ENCODE data around the gene DEFB116. TPM values are rescaled to one million over a fixed set of nuclear protein-coding genes. Genes with fewer than 3 reads are reported as not detected.
"Not testable (repeated sequence)": the region's sequence is repeated elsewhere in the genome, so short reads cannot be mapped to it uniquely, and the experiment has no call there.

Gene DEFB116
- not detected for total RNA-seq

- DNase-seq: no peak
Measured at GRCh38 chr20:31308535-31309162, at the start of gene DEFB116. Gene DEFB116, minus strand, starts transcription at chr20:31308585. Its CDS starts 0 bp downstream, at chr20:31308585.

GRCh38 chr20:31355981-31356380 lies 47.6 kb upstream of the DEFB116 start:
- no peak for DNase-seq

- DNase-seq: no peak
Measured at GRCh38 chr20:31341470-31341869, 33.1 kb upstream of the DEFB116 start.

- no peak for DNase-seq
Measured at GRCh38 chr20:31330893-31331292, 22.5 kb upstream of the DEFB116 start.

GRCh38 chr20:31322504-31322903 lies 14.1 kb upstream of the DEFB116 start:
- no peak for DNase-seq

GRCh38 chr20:31284964-31285363 lies 23.4 kb downstream of the DEFB116 start:
- DNase-seq: not testable (repeated sequence)

- no peak for DNase-seq
Measured at GRCh38 chr20:31278178-31278577, 30.2 kb downstream of the DEFB116 start.

- no peak for DNase-seq
Measured at GRCh38 chr20:31274441-31274840, 33.9 kb downstream of the DEFB116 start.

- DNase-seq: no peak
Measured at GRCh38 chr20:31260326-31260932, 48.0 kb downstream of the DEFB116 start.

- no peak for DNase-seq
Measured at GRCh38 chr20:31257364-31257763, 51.0 kb downstream of the DEFB116 start, which contains the start of gene DEFB115. Gene DEFB115, plus strand, starts transcription at chr20:31257664. Its CDS starts 0 bp downstream, at chr20:31257664.

- no peak for DNase-seq
Measured at GRCh38 chr20:31256959-31257358, 51.4 kb downstream of the DEFB116 start.

Small RNA genes lying within 50 kb of the gene (small RNA-seq; reads per million reads assigned to genes)
- not detected for gene RNA5SP480 (ENCODE audit: low replicate concordance)

Other genes with a start within 250 kb of the DEFB116 start
- gene DEFB115, start 50.9 kb downstream of the DEFB116 start, total RNA-seq: not detected
- gene DEFB118, start 60.0 kb upstream of the DEFB116 start, total RNA-seq: not detected
- gene DEFB119, start 82.0 kb upstream of the DEFB116 start, total RNA-seq: not detected
- gene DEFB121, start 97.6 kb upstream of the DEFB116 start, total RNA-seq: not detected
- gene DEFB123, start 132.0 kb upstream of the DEFB116 start, total RNA-seq: not detected
- gene DEFB124, start 166.5 kb upstream of the DEFB116 start, total RNA-seq: not detected
- 2.2 TPM for gene REM1, start 166.7 kb upstream of the DEFB116 start, total RNA-seq
- gene HM13, start 205.9 kb upstream of the DEFB116 start, total RNA-seq: 41.1 TPM

All from skin of body (tissue), 3 donors.